Bronchial epithelial cell (primary cell): ENCODE data around the gene MPV17L. TPM values are rescaled to one million over a fixed set of nuclear protein-coding genes. Genes with fewer than 3 reads are reported as not detected.
"Not testable (repeated sequence)": the region's sequence is repeated elsewhere in the genome, so short reads cannot be mapped to it uniquely, and the experiment has no call there.

Experiments
- DNase-seq: peaks from one replicate; pipeline ENCODE4 v3.0.0-alpha.2; 2010; ENCODE audit warnings: low read depth
- FAIRE-seq: peaks from 2 replicates; lab custom pipeline; 2011; peaks lifted over from hg19 to GRCh38; lab: Jason Lieb, UNC
- H3K27me3 ChIP-seq: 2 replicates; pipeline ENCODE4 v1.5.1; 2011; ENCODE audit warnings: low read length; ENCODE audit not compliant: control insufficient read depth, insufficient read depth
- H3K36me3 ChIP-seq: 2 replicates; pipeline ENCODE4 v1.5.1; 2011; ENCODE audit warnings: low read length; ENCODE audit not compliant: control insufficient read depth, insufficient read depth
- H3K4me3 ChIP-seq: 2 replicates; pipeline ENCODE4 v1.5.1; 2011; ENCODE audit warnings: mild to moderate bottlenecking, low read depth, low read length, control low read depth
- total RNA-seq: library from RNA; depleted of rRNA; stranded (reverse); fragments of >200 nt; gene quantifications from 2 replicates; pipeline ENCODE4 v1.2.1, GENCODE V29; 2014
- TF ChIP-seq, protein P1 (sequence below): IDR thresholded peaks from 2 replicates; pipeline ENCODE4 v1.5.1; 2011; ENCODE audit warnings: mild to moderate bottlenecking, moderate library complexity, low read length, control low read depth, inconsistent platforms; ENCODE audit not compliant: insufficient read depth, severe bottlenecking

Gene MPV17L
- total RNA-seq, 1 donor from 2014 or later = 0.53 TPM

DNA sequence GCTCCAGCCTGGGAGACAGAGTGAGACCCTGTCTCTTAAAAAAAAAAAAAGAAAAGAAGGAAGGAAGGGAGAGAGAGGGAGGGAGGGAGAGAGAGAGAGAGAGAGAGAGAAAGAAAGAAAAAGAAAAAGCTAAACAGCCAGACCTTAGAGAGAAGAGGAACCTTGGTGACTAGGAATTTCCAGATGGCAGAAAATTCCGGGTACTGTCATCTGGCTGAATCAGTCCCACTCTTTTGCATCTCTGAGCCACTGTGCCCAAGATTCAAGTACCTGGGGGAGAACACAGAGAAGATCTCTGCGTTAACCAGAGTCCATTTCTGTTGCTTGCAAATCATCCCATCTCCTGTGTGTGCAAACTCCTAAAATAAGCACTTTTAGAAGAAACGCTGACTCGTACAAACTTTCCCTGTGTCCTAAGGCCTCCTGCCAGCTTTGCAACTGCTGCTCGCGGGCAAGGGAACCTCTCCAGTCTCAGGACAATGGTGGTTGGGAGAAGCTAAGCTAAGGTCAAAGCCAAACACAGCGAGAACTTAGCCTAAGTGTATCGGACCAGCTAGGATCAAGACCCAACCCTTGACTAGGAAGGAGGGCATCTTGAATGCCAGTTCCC lies 56.8 kb downstream of the MPV17L start:
- Histone ChIP-seq H3K36me3 (no peaks in the 10 kb centered on the region), H3K27me3 (no peaks in the 10 kb centered on the region), H3K4me3 (no peak overlapping the region)
- no peak for DNase-seq
- no peak for FAIRE-seq
- TF ChIP-seq, protein P1, sequence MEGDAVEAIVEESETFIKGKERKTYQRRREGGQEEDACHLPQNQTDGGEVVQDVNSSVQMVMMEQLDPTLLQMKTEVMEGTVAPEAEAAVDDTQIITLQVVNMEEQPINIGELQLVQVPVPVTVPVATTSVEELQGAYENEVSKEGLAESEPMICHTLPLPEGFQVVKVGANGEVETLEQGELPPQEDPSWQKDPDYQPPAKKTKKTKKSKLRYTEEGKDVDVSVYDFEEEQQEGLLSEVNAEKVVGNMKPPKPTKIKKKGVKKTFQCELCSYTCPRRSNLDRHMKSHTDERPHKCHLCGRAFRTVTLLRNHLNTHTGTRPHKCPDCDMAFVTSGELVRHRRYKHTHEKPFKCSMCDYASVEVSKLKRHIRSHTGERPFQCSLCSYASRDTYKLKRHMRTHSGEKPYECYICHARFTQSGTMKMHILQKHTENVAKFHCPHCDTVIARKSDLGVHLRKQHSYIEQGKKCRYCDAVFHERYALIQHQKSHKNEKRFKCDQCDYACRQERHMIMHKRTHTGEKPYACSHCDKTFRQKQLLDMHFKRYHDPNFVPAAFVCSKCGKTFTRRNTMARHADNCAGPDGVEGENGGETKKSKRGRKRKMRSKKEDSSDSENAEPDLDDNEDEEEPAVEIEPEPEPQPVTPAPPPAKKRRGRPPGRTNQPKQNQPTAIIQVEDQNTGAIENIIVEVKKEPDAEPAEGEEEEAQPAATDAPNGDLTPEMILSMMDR = no peak

DNA sequence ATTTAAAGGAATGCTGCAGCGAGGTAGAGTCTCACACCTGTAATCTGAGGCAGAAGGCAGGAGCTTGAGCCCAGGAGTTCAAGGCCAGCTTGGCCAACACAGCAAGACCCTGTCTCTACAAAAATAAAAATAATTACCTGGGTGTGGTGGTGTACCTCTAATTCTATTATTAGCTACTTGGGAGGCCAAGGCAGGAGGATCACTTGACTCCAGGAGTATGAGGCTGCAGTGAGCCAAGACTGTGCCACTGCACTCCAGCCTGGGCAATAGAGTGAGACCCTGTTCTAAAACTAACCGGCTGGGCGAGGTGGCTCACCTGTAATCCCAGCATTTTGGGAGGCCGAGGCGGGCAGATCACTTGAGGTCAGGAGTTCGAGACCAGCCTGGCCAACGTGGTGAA lies 57.7 kb downstream of the MPV17L start:
- H3K36me3 ChIP-seq, DNase-seq, FAIRE-seq: not testable (repeated sequence)

DNA sequence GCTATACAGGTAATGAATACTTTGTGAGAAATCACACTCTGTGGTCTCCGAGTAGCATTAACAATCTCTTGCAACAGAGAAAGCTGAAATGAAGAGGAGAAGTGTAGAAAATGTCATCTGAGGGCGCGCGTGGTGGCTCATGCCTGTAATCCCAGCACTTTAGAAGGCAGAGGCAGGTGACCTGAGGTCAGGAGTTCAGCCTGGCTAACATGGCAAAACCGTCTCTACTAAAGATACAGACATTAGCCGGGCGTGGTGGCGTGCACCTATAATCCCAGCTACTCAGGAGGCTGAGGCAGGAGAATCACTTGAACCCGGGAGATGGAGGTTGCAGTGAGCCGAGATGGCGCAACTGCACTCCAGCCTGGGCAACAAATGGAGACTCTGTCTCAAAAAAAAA lies 59.4 kb downstream of the MPV17L start:
- not testable (repeated sequence) for FAIRE-seq

More for the DNA sequence above, 57.7 kb downstream of the MPV17L start:
- not testable (repeated sequence) for H3K4me3 ChIP-seq, H3K27me3 ChIP-seq

GRCh38 chr16:15457400-15457799 lies 61.8 kb downstream of the MPV17L start:
- Histone ChIP-seq H3K36me3 (no peaks in the 10 kb centered on the region), H3K27me3 (no peaks in the 10 kb centered on the region), H3K4me3 (no peak overlapping the region)
- TF ChIP-seq, protein P1 = no peak
- DNase-seq (no peak), FAIRE-seq (no peak)

More for the DNA sequence above, 59.4 kb downstream of the MPV17L start:
- not testable (repeated sequence) for H3K4me3 ChIP-seq, H3K27me3 ChIP-seq, DNase-seq, H3K36me3 ChIP-seq

- FAIRE-seq (no peak), DNase-seq (peak; percentile 29)
- TF ChIP-seq, protein P1 = no peak
- H3K27me3 ChIP-seq = no peaks in the 10 kb centered on the region
- H3K4me3 ChIP-seq = no peak overlapping the region
- no peaks in the 10 kb centered on the region for H3K36me3 ChIP-seq
Observed at GRCh38 chr16:15457958-15458357, 62.4 kb downstream of the MPV17L start.

DNA sequence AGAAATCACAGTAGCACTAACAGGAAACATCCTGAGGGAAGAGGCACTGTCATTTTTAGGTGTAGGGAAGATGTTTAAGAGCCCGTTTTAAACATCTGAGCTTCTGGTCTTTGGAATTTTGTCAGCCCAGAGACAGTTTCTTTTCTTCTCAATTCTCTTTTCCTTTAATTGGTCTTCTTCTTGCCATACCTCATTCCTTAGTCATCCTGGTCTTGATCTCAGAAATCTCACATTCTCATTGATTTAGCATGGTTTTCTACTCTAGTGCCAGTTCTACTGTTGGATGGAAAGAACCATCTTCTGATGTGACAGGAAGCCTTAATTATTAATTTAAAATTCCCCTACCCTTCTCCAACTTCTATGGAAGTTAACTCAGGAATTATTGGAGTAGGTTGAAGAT lies 64.2 kb downstream of the MPV17L start:
- Histone ChIP-seq H3K4me3 (no peak overlapping the region), H3K36me3 (no peaks in the 10 kb centered on the region), H3K27me3 (no peaks in the 10 kb centered on the region)
- TF ChIP-seq, protein P1 = no peak
- DNase-seq (no peak), FAIRE-seq (no peak)

DNA sequence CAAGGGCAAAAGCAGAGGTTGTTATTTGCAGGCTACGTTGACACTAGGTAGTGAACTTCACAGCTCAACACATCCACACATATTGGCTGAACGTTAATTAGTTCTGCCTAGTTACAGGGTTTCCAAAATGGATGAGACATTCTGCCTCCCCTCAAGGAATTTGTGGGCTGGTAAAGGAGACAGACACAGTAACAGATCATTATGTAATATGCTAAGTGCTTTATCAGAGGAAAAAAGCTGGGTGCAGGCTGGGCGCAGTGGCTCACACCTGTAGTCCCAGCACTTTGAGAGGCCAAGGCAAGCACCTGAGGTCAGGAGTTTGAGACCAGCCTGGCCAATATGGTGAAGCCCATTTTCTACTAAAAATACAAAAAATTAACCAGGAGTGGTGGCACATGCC lies 65.0 kb downstream of the MPV17L start:
- H3K27me3 ChIP-seq = no peaks in the 10 kb centered on the region
- no peaks in the 10 kb centered on the region for H3K36me3 ChIP-seq
- TF ChIP-seq, protein P1 = no peak
- FAIRE-seq (no peak), DNase-seq (no peak)
- H3K4me3 ChIP-seq = no peak overlapping the region
